Prostate gland (tissue), 2 donors: ENCODE results near the gene MYL9. TPM values are rescaled to one million over a fixed set of nuclear protein-coding genes. Genes with fewer than 3 reads are reported as not detected.

ENCODE experiments used
- DNase-seq: peaks from one replicate; pipeline ENCODE4 v3.0.0-alpha.2; 2019; ENCODE audit warnings: low spot score
- H3K27ac ChIP-seq, 2 donors: fragments of 200-600 bp; sonication (generic); 2 replicates each; pipeline ENCODE4 v1.5.1; 2017 to 2019
- H3K27me3 ChIP-seq: fragments of 200-600 bp; sonication (generic); replicated peaks from 2 replicates; pipeline ENCODE4 v1.5.1; 2019; ENCODE audit not compliant: insufficient read depth
- H3K36me3 ChIP-seq, 2 donors: fragments of 200-600 bp; sonication (generic); 1 replicate in 1 of 2; 2 replicates in 1 of 2; pipeline versions ENCODE4 v1.5.1 to v1.8.1; 2017 to 2019
- H3K4me1 ChIP-seq: fragments of 200-600 bp; sonication (generic); replicated peaks from 2 replicates; pipeline ENCODE4 v1.5.1; 2019
- H3K4me3 ChIP-seq, 2 donors: fragments of 200-600 bp; sonication (generic); 2 replicates each; pipeline ENCODE4 v1.5.1; 2017 to 2019
- H3K9me3 ChIP-seq: fragments of 200-600 bp; sonication (generic); 2 replicates; pipeline ENCODE4 v1.5.1; 2017
- CTCF ChIP-seq, 4 experiments: fragments of 200-600 bp in 2 of 4; fragments of 450-650 bp in 2 of 4; sonication (generic) in 2 of 4; IDR thresholded peaks; 1 replicate in 3 of 4; 2 replicates in 1 of 4; pipeline ENCODE4 v1.5.1; 2016 to 2019; ENCODE audit warnings: antibody characterized with exemption in 4 of 4, mild to moderate bottlenecking in 2 of 4, moderate library complexity in 2 of 4
- POLR2A ChIP-seq: fragments of 450-650 bp; IDR thresholded peaks from one replicate; pipeline ENCODE4 v1.6.1; 2016; ENCODE audit warnings: antibody characterized with exemption, mild to moderate bottlenecking
- POLR2AphosphoS5 ChIP-seq: sonication (generic); formaldehyde crosslinking; IDR thresholded peaks from one replicate; pipeline ENCODE4 v1.6.1; 2017; ENCODE audit warnings: antibody characterized with exemption
- WGBS: methylation state at CpG from one replicate; pipeline ENCODE4 v1.1.5; 2018; 5-methylcytosine and 5-hydroxymethylcytosine counted together
- intact Hi-C: fragments of 100-400 bp; cut with DNase I; formaldehyde crosslinking; loops from one replicate; pipeline ENCODE4 v1.14.2; 2022
- total RNA-seq, 2 donors: library from RNA; depleted of rRNA; stranded (reverse); fragments of >200 nt; gene quantifications; one replicate each; pipeline ENCODE4 v1.1.0, GENCODE V29; 2016

MYL9 gene
- total RNA-seq, 2 donors from 2014 or later: 335 to 560 TPM

- H3K4me1 ChIP-seq: peaks cover 2% of the 10 kb centered on the region
- TF ChIP-seq CTCF (IDR thresholded peaks at IDR 0.05) (no peak), POLR2AphosphoS5 (no peak), POLR2A (no peak)
- no peak overlapping the region for H3K4me3 ChIP-seq
- no peak for DNase-seq
- 51% methylated on average over 2 of the region's 2 CpGs for WGBS
- H3K36me3 ChIP-seq: no peaks in the 10 kb centered on the region
- H3K9me3 ChIP-seq: no peaks in the 10 kb centered on the region
- no peaks in the 10 kb centered on the region for H3K27me3 ChIP-seq
- no peak overlapping the region for H3K27ac ChIP-seq
- intact Hi-C loops: loop anchor here (10.0 kb wide), 1 partner anchor 285 kb away; a partner anchor contains a TSS
These were observed 38.8 kb downstream of the MYL9 start for GRCh38 chr20:36579996-36580545.

DNA sequence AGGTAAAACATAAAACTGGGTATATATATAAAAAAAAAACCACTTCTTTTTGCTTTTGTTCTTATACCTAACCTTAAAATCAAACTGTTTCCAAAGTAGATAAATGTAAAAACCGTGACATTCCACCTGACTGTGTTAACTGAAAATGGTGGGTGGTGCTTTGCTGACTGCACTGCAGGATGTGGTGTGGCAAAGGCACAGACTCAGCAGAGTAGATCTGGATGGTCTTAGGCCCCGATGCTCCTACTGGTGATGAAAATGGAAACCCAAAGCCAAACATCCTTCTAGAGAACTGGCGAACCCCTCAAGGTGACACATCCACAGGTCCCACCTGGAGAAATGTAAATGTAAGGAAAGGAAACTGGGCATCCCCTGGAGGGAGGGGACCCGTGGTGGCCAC is 41.0 kb downstream of the MYL9 start:
- no peak overlapping the region for H3K27ac ChIP-seq
- intact Hi-C loops: no loop called here
- H3K36me3 ChIP-seq: no peaks in the 10 kb centered on the region
- TF ChIP-seq CTCF (IDR thresholded peaks at IDR 0.05) (no peak), POLR2A (no peak), POLR2AphosphoS5 (no peak)
- no peak for DNase-seq
- H3K4me3 ChIP-seq: no peak overlapping the region
- WGBS: 88% methylated on average over 4 of the region's 4 CpGs
- H3K27me3 ChIP-seq: no peaks in the 10 kb centered on the region
- H3K9me3 ChIP-seq: no peaks in the 10 kb centered on the region
- H3K4me1 ChIP-seq: no peaks in the 10 kb centered on the region

DNA sequence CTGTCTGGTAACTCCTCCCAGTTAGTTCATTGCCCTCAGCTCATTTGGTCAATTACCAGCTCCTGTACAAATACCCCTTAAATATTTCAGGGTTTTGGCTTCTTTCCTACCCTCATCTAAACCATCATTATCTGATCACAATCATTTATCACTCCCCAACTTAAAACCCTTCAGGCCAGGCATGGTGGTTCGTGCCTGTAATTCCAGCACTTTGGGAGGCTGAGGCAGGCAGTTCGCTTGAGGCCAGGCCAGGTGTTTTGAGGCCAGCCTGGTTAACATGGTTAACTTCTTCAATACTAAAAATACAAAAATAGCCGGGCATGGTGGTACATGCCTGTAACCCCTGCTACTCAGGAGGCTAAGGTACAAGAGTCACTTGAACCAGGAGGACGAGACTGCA is 41.5 kb downstream of the MYL9 start:
- no peak for DNase-seq
- Histone ChIP-seq H3K27me3 (no peaks in the 10 kb centered on the region), H3K4me3 (no peak overlapping the region), H3K4me1 (no peaks in the 10 kb centered on the region), H3K36me3 (no peaks in the 10 kb centered on the region), H3K27ac (no peak overlapping the region), H3K9me3 (no peaks in the 10 kb centered on the region)
- 92% methylated on average over 4 of the region's 4 CpGs for WGBS
- intact Hi-C loops: no loop called here
- TF ChIP-seq CTCF (IDR thresholded peaks at IDR 0.05) (no peak), POLR2A (no peak), POLR2AphosphoS5 (no peak)

DNA sequence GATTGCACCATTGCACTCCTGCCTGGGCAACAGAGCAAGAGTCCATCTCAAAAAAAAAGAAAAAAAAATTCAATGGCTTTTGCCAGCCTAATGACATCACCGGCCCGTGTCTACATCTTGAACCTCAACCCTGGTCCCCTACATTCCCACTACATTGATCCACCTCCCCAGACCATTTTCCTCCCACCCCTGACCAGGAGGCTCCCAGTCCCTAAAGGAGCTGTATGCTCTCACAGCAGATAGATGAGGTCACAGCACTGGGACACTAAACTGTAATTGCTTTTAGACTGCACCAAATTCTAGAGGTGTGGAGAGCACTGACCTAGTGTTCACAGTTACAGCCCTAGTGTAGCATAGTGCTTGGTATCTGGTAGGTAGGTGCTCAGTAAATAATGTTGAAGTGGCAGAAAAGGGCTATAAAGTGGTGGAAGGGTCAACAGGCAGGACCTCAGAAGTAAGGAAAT is 42.7 kb downstream of the MYL9 start:
- Histone ChIP-seq H3K36me3 (no peaks in the 10 kb centered on the region), H3K27me3 (no peaks in the 10 kb centered on the region), H3K4me3 (no peak overlapping the region), H3K9me3 (no peaks in the 10 kb centered on the region), H3K4me1 (no peaks in the 10 kb centered on the region), H3K27ac (no peak overlapping the region)
- intact Hi-C loops: no loop called here
- DNase-seq: no peak
- TF ChIP-seq POLR2A (no peak), CTCF (IDR thresholded peaks at IDR 0.05) (no peak), POLR2AphosphoS5 (no peak)
- 75% methylated on average over 2 of the region's 2 CpGs for WGBS

GRCh38 chr20:36585410-36586125 is 44.2 kb downstream of the MYL9 start:
- Histone ChIP-seq H3K4me1 (no peaks in the 10 kb centered on the region), H3K27ac (no peak overlapping the region), H3K36me3 (no peaks in the 10 kb centered on the region), H3K4me3 (no peak overlapping the region), H3K27me3 (no peaks in the 10 kb centered on the region), H3K9me3 (no peaks in the 10 kb centered on the region)
- no peak for TF ChIP-seq CTCF (IDR thresholded peaks at IDR 0.05)
- no peak for TF ChIP-seq POLR2AphosphoS5
- TF ChIP-seq POLR2A: no peak
- DNase-seq: no peak
- intact Hi-C loops: no loop called here
- WGBS: 47% methylated on average over 8 of the region's 8 CpGs
